Activated CD8-positive, alpha-beta memory T cell treated with anti-CD3 and anti-CD28 coated beads, Interleukin-2, amount 10 ng/mL, durations not matched to agents 7 days and 5 days (primary cell): ENCODE data around the gene ARF4. TPM values are rescaled to one million over a fixed set of nuclear protein-coding genes. Genes with fewer than 3 reads are reported as not detected.

Source experiments
- total RNA-seq, 2 experiments: library from RNA; stranded (reverse); gene quantifications; one replicate each; pipeline ENCODE4 v1.2.3, GENCODE V29; 2021

The ARF4 gene
- total RNA-seq, 2 experiments from 2014 or later = 51.3 to 61.6 TPM

Other genes starting within 250 kb of the ARF4 start
- under 1 TPM in 1 of 2 experiments, not detected in 1; 0.06 TPM for gene DNAH12, start 53.0 kb downstream of the ARF4 start, total RNA-seq
- gene PDE12, start 41.1 kb downstream of the ARF4 start, total RNA-seq = 10 to 100 TPM; 30.3 to 36.5 TPM
- 10 to 100 TPM; 15.7 to 22.3 TPM for gene DENND6A, start 95.7 kb upstream of the ARF4 start, total RNA-seq
- 10 to 100 TPM; 57.6 to 69.6 TPM for gene SLMAP, start 159.0 kb upstream of the ARF4 start, total RNA-seq